Esophagus squamous epithelium (tissue), 4 donors: ENCODE results near the gene PRKAG1.
A peak's percentile ranks its signal among the peaks of the same experiment; 100 is the strongest.

Source experiments
- CTCF ChIP-seq, 6 experiments: fragments of 450-650 bp in 4 of 6; fragments of 200-600 bp in 2 of 6; sonication (generic) in 2 of 6; IDR thresholded peaks; one replicate each; pipeline ENCODE4 v1.5.1; 2016 to 2019; ENCODE audit warnings: antibody characterized with exemption in 6 of 6, mild to moderate bottlenecking in 4 of 6, moderate library complexity in 4 of 6
- POLR2A ChIP-seq, 4 donors: fragments of 450-650 bp; IDR thresholded peaks; one replicate each; pipeline ENCODE4 v1.6.1; 2017; ENCODE audit warnings: antibody characterized with exemption in 4 of 4, mild to moderate bottlenecking in 4 of 4, moderate library complexity in 3 of 4

- TF ChIP-seq CTCF (IDR thresholded peaks at IDR 0.05) = peak; percentile 72 to 86 (median 79)
- no peak for TF ChIP-seq POLR2A (IDR thresholded peaks at IDR 0.05)
Measured at GRCh38 chr12:48977290-48978281, 41.0 kb downstream of the PRKAG1 start.
